Adipocyte (in vitro differentiated cells): ENCODE measurements around the gene PSIP1.

ENCODE experiments used
- DNase-seq: peaks from one replicate; pipeline ENCODE4 v3.0.0-alpha.2; 2015; ENCODE audit warnings: low read depth
- H3K27me3 ChIP-seq: replicated peaks from 2 replicates; pipeline ENCODE4 v1.7.0; 2013; ENCODE audit warnings: mild to moderate bottlenecking, low read length, moderate library complexity; ENCODE audit not compliant: control insufficient read depth, insufficient read depth
- H3K36me3 ChIP-seq: 2 replicates; pipeline ENCODE4 v1.7.0; 2013; ENCODE audit warnings: low read length, mild to moderate bottlenecking, moderate library complexity; ENCODE audit not compliant: control insufficient read depth, insufficient read depth, severe bottlenecking
- H3K4me1 ChIP-seq: 2 replicates; pipeline ENCODE4 v1.7.0; 2013; ENCODE audit warnings: mild to moderate bottlenecking, low read length, moderate library complexity; ENCODE audit not compliant: control insufficient read depth, insufficient read depth
- H3K4me3 ChIP-seq: 2 replicates; pipeline ENCODE4 v1.7.0; 2013; ENCODE audit warnings: mild to moderate bottlenecking, low read length, moderate library complexity
- H3K9ac ChIP-seq: 2 replicates; pipeline ENCODE4 v1.7.0; 2013; ENCODE audit warnings: mild to moderate bottlenecking, low read length, moderate library complexity
- H3K9me3 ChIP-seq: 2 replicates; pipeline ENCODE4 v1.7.0; 2013; ENCODE audit warnings: mild to moderate bottlenecking, low read length, moderate library complexity; ENCODE audit not compliant: control insufficient read depth

The PSIP1 gene

DNA sequence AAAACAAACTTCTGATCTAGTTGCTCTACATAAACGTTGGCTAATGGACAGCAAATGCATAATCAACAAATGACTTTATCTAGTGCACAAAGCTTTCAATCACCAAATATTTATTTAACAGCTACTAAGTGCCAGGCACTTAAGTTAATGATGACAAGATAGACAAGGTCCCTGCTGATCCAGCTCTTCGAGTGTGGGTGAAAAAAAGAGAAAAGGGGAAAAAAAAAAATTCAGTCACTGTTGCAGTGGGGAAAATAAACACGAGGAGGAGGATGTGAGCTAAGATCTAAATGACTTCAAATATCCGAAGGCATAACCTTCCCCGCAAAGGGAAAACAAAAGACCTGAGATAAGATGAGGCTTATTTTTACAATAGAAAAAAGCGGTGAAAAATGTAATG, 9.6 kb downstream of the PSIP1 start:
- DNase-seq: no peak
- no peaks in the 10 kb centered on the region for H3K9me3 ChIP-seq
- H3K36me3 ChIP-seq: peaks cover 9% of the 10 kb centered on the region
- no peaks in the 10 kb centered on the region for H3K27me3 ChIP-seq
- no peak overlapping the region for H3K4me3 ChIP-seq
- no peaks in the 10 kb centered on the region for H3K4me1 ChIP-seq
- no peak overlapping the region for H3K9ac ChIP-seq

DNA sequence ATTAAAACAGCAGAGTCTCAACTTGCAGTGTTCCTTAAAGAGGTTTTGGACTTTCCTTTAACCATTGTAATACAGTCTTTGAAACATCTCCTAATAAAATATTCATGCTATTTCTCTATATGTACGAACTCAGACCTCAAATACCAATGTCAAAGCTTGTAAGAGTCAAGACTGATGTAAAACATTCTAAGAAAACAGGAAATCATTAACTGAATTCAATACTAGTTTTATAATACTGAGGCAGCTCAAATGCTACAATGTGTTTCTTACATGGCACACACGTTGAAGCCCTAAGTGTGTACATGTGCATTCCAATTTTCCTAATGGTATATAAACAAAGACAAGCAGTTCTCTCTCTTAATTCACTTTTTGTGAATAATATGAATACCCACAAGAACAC, 11.6 kb downstream of the PSIP1 start:
- Histone ChIP-seq H3K36me3 (no peaks in the 10 kb centered on the region), H3K4me1 (no peaks in the 10 kb centered on the region), H3K4me3 (no peak overlapping the region), H3K27me3 (no peaks in the 10 kb centered on the region), H3K9me3 (no peaks in the 10 kb centered on the region), H3K9ac (no peak overlapping the region)
- peak; percentile 52 for DNase-seq

DNA sequence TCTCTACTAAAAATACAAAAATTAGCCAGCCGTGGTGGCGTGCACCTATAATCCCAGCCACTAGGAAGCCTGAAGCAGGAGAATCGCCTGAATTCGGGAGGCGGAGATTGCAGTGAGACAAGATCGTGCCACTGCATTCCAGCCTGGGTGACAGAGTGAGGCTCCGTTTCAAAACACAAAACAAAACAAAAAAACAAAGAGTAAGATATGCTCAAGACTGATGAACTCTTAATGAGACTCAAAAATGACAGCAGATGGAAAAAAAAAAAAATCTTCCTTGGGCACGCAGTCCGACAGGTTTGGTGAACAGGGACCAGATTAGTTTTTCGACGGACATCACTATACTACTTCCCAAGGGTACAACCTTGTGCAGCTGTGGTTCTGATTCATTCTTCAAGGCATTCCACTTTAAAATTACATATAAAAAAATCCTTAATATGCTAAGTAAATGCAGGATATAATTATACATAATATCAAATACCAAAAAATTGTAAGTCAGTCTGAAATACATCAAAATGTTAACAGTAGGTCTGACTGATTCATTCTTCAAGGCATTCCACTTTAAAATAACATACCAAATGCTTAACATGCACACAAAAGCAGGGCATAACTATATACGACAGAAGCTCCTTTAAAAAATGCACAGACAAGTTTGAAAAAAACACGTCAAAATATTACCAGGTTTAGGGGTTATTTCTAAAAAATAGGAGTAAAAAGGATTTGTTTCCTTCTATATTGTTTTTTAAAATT, 12.3 kb downstream of the PSIP1 start:
- peak; percentile 46 for DNase-seq
- Histone ChIP-seq H3K4me3 (no peak overlapping the region), H3K9me3 (no peaks in the 10 kb centered on the region), H3K9ac (no peak overlapping the region), H3K27me3 (no peaks in the 10 kb centered on the region), H3K4me1 (no peaks in the 10 kb centered on the region), H3K36me3 (no peaks in the 10 kb centered on the region)

DNA sequence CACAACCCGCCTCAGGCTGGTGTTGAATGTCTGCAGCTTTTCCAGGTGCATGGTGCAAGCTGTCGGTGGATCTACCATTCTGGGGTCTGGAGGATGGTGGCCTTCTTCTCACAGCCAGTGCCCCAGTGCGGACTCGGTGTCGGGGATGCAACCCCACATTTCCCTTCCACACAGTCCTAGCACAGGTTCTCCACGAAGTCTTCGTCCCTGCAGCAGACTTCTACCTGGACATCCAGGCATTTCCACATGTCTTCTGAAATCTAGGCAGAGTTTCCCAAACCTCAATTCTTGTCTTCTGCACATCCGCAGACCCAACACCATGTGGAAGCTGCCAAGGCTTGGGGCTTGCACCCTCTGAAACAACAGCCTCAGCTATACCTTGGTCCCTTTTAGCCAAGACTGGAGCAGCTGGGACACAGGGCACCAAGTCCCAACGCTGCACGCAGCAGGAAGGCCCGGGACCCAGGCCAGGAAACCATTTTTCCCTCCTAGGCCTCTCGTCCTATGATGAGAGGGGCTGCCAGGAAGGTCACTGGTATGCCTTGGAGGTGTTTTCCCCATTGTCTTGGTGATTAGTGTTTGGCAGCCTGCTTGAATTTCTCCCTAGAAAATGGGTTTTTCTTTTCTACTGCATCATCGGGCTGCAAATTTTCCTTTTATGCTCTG, 18.2 kb downstream of the PSIP1 start:
- no peaks in the 10 kb centered on the region for H3K4me1 ChIP-seq
- no peak overlapping the region for H3K4me3 ChIP-seq
- no peak for DNase-seq
- H3K9ac ChIP-seq: no peak overlapping the region
- H3K27me3 ChIP-seq: no peaks in the 10 kb centered on the region
- H3K9me3 ChIP-seq: no peaks in the 10 kb centered on the region
- H3K36me3 ChIP-seq: no peaks in the 10 kb centered on the region

DNA sequence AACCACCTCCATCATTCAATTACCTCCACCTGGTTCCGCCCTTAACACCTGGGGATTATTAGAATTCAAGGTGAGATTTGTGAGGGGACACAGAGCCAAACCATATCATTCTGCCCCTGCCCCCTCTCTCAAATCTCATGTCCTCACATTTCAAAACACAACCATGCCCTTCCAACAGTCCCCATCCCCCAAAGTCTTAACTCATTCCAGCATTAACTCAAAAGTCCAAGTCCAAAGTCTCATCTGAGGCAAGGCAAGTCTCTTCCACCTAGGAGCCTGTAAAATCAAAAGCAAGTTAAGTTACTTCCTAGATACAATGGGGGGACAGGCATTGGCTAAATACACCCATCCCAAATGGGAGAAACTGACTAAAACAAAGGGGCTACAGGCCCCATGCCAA, 18.8 kb downstream of the PSIP1 start:
- DNase-seq: no peak
- Histone ChIP-seq H3K9ac (no peak overlapping the region), H3K4me3 (no peak overlapping the region), H3K4me1 (no peaks in the 10 kb centered on the region), H3K36me3 (no peaks in the 10 kb centered on the region), H3K9me3 (no peaks in the 10 kb centered on the region), H3K27me3 (no peaks in the 10 kb centered on the region)

DNA sequence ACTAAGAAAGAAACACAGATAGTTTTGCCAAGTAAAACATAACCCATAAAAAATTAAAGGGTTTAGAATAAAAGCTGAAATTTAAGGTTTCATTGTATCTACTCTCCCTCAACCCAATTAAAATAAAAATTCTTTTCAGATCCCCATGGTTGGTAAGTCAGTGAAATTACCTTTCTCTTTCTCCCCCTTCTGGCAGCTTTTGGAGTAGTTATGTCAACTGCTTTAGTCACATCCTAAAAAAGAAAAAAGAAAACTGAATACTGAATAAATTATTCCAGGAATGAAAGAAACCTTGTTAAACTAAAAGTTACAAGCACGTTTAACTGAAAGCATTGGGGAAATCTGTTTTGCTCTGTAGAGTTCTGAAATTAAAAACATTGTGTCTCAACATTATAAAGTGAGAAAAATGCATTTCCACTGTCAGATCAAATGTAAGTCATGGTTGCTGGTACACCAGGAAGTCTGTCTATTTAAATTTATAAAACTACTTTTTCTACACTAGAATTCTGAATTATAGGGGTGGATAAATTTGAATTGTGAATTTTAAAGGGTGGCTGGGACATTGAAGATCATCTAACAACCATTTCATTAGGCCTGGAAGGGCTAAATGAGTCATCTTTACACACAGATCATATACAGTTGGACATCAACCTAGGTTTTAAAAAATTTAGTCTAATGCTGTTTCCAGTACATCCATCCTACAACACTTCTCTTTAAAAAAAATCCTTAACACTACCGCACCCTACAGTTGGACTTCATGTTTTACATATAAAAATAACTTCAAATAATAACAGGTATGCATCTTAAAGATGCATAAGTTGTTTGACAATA, 24.7 kb downstream of the PSIP1 start:
- H3K4me1 ChIP-seq: no peaks in the 10 kb centered on the region
- H3K27me3 ChIP-seq: no peaks in the 10 kb centered on the region
- DNase-seq: peak; percentile 70
- H3K9ac ChIP-seq: no peak overlapping the region
- no peak overlapping the region for H3K4me3 ChIP-seq
- no peaks in the 10 kb centered on the region for H3K9me3 ChIP-seq
- peaks cover 5% of the 10 kb centered on the region for H3K36me3 ChIP-seq

DNA sequence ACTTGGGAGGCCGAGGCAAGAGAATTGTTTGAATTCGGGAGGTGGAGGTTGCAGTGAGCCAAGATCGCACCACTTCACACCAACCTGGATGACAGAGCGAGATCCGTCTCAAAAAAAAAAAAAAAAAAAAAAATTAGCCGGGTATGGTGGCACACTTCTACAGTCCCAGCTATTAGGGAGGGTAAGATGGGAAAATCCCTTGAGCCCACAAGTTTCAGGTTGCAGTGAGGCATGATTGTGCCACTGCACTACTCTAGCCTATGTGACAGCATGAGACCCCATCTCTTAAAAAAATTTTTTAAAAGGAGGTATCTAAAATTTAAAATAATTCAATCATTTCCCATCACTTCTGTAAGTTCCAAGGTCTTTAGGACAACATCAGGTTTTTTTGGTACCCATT, 26.0 kb downstream of the PSIP1 start:
- Histone ChIP-seq H3K9me3 (no peaks in the 10 kb centered on the region), H3K4me3 (no peak overlapping the region), H3K36me3 (peaks cover 5% of the 10 kb centered on the region), H3K4me1 (no peaks in the 10 kb centered on the region), H3K27me3 (no peaks in the 10 kb centered on the region), H3K9ac (no peak overlapping the region)
- no peak for DNase-seq

DNA sequence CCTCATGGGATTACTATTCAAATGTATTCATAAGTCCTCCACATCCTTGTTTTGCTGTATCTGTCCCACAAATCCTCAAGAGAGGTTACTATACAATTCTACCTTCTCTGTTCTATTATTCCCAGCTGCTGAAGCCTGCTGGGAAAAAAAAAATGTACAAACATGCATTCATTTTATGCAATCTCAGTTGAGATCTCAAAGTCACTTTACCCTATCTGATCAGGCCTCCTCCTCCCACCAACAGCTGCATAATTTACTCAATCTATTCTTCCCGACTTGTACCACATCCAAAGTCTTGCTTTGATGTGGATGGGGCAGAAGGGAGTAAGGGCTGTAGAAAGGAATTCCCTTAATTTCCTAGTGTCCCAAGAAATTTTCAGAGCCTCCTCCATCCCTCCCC, 28.6 kb downstream of the PSIP1 start:
- Histone ChIP-seq H3K36me3 (peaks cover 5% of the 10 kb centered on the region), H3K4me3 (no peak overlapping the region)

DNA sequence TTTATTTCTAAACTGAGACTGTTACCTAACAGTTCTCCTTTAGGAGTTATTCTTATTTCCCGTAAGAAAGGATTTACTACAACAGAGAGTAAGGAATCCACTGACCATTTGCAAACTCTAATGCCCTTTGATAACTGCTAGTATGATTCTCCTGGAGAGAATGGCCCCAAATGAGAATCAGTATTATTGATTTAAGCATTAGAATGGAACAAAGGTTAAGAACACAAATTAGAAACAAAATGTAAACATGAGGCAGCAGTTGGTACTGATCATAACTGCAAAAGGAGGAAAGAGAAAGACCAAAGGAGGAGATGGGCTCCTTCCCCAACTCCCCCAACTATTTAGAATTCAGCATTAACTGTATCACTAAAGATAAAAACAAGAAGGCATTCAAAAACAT, 30.7 kb downstream of the PSIP1 start:
- DNase-seq: no peak
- peaks cover 8% of the 10 kb centered on the region for H3K36me3 ChIP-seq
- no peak overlapping the region for H3K4me3 ChIP-seq
- H3K9me3 ChIP-seq: no peaks in the 10 kb centered on the region
- no peaks in the 10 kb centered on the region for H3K27me3 ChIP-seq
- no peak overlapping the region for H3K9ac ChIP-seq
- no peaks in the 10 kb centered on the region for H3K4me1 ChIP-seq

More for the DNA sequence above, 28.6 kb downstream of the PSIP1 start:
- peak; percentile 39 for DNase-seq
- Histone ChIP-seq H3K9ac (no peak overlapping the region), H3K27me3 (no peaks in the 10 kb centered on the region), H3K9me3 (no peaks in the 10 kb centered on the region), H3K4me1 (no peaks in the 10 kb centered on the region)

DNA sequence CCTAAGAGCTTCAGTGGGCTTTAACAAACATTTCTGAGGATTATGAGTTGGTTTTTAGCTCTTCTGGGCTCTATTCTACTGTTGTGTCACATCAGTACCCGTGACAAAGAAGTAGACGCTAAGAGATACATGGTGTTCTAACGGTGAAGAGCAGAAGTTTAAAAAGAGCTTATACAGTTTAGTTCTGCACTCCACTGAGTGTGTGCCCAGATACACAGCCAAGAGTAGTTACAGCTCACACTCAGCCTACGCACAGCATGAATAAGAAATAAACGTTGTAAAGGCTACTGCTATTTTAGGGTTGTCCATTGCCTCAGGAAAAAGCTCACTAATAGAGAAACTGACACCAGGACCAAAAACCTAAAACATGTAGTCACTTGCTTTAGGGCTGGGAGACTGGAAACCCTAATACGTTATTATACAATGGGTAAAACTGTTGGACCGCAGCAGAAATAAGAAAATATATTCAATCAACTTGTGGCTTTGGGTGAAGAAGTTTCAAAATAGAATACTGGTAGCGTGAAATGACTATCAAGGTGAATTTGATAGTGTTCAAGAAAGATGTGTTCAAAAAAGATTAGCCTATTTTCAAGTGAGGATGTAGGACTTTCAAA, 34.7 kb downstream of the PSIP1 start:
- DNase-seq: no peak
- Histone ChIP-seq H3K9ac (no peak overlapping the region), H3K4me1 (no peaks in the 10 kb centered on the region), H3K9me3 (no peaks in the 10 kb centered on the region), H3K36me3 (peaks cover 19% of the 10 kb centered on the region), H3K4me3 (no peak overlapping the region), H3K27me3 (no peaks in the 10 kb centered on the region)

DNA sequence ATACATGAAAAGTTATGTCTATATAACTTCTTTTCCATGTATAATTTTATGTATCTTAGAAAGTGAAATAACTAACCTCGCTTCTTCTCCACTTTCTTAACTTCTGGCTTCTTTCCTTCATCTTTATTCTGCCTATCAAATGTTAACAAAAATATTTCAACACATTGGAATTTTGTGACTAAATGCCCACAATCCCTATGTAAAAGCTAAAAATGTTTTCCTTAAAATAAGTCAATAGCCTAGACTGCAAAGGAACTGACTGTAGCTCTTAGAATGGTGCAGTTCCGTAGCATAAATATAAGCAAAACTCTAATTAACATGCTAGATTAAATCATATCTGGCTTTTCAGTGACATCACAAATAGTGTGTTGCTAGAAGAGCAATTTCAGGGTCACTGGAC, 40.9 kb downstream of the PSIP1 start:
- H3K9ac ChIP-seq: no peak overlapping the region
- H3K9me3 ChIP-seq: peaks cover 3% of the 10 kb centered on the region
- peaks cover 51% of the 10 kb centered on the region for H3K36me3 ChIP-seq
- no peaks in the 10 kb centered on the region for H3K27me3 ChIP-seq
- peaks cover 5% of the 10 kb centered on the region for H3K4me1 ChIP-seq
- DNase-seq: peak; percentile 41
- H3K4me3 ChIP-seq: no peak overlapping the region
